ENCODE data around the gene GET4.

GET4 gene

DNA sequence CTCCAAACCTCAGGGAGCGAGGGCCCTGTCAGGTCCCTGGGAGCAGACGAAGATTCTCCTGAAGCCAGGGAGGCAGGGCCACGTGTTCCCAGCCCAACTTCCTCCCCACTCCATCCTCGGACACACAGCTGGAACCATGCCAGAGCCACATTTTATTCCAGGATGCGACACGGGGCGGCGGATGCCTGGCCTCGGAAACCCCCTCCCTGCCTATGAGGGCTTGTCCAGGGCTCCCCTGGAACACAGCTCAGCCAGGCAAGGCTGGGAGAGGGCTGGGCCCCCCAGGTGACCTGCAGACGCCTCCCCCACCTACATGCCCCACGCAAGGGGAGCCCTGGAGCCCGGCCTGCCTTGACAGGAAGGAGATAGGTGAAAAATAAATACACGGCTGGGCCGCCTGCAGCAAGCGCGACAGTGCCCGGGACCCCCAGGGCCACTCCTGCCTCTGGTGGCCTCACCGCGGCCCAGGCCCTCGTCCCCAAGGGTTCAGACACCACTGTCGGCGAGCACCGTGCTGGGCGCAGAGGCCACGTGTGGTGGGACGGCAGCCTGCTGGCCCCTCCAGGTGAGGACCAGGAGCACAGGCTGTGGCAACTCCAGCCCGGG is 21.5 kb downstream of the GET4 start:
- H3K4me2 ChIP-seq (ENCODE audit: low read length): no peak overlapping the region
- no peak overlapping the region for H2AFZ ChIP-seq
- no peak overlapping the region for H3K27ac ChIP-seq
- H3K9me3 ChIP-seq (ENCODE audit: control insufficient read depth, low read length): no peaks in the 10 kb centered on the region
- TF ChIP-seq, protein P1, sequence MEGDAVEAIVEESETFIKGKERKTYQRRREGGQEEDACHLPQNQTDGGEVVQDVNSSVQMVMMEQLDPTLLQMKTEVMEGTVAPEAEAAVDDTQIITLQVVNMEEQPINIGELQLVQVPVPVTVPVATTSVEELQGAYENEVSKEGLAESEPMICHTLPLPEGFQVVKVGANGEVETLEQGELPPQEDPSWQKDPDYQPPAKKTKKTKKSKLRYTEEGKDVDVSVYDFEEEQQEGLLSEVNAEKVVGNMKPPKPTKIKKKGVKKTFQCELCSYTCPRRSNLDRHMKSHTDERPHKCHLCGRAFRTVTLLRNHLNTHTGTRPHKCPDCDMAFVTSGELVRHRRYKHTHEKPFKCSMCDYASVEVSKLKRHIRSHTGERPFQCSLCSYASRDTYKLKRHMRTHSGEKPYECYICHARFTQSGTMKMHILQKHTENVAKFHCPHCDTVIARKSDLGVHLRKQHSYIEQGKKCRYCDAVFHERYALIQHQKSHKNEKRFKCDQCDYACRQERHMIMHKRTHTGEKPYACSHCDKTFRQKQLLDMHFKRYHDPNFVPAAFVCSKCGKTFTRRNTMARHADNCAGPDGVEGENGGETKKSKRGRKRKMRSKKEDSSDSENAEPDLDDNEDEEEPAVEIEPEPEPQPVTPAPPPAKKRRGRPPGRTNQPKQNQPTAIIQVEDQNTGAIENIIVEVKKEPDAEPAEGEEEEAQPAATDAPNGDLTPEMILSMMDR (IDR thresholded peaks at IDR 0.05): no peak
- H3K4me3 ChIP-seq (ENCODE audit: low read depth, low read length): no peak overlapping the region
- peaks cover 4% of the 10 kb centered on the region for H3K4me1 ChIP-seq
- no peak overlapping the region for H3K9ac ChIP-seq
- H3K36me3 ChIP-seq (ENCODE audit: control insufficient read depth, insufficient read depth, low read length): no peaks in the 10 kb centered on the region
- H3K79me2 ChIP-seq: no peaks in the 10 kb centered on the region
- H3K27me3 ChIP-seq (ENCODE audit: control insufficient read depth, insufficient read depth, low read length): no peaks in the 10 kb centered on the region

DNA sequence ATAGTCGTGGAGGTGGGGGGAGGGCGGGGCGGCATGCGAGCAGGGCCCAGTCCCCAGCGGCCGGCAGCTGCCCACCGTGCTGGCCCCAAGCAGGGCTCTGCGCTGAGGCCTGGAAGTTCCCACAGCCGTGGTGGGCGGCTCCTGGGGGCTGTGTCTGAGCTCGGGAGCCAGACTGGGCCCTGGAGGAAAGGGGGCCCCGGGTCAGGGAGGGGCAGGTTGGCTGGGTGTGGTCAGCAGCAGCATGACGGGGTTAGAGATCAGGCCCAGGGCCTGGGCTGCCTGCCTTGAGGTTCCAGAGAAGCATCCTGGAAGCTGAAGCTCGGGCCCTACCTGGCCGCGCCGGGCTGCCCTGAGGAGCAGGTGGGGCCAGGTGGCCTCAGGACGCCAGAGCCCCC is 22.1 kb downstream of the GET4 start:
- Histone ChIP-seq H3K9me3 (ENCODE audit: control insufficient read depth, low read length) (no peaks in the 10 kb centered on the region), H3K79me2 (no peaks in the 10 kb centered on the region), H3K9ac (no peak overlapping the region), H3K4me1 (peaks cover 4% of the 10 kb centered on the region), H3K4me2 (ENCODE audit: low read length) (no peak overlapping the region), H2AFZ (no peak overlapping the region), H3K27ac (no peak overlapping the region), H3K27me3 (ENCODE audit: control insufficient read depth, insufficient read depth, low read length) (no peaks in the 10 kb centered on the region), H3K36me3 (ENCODE audit: control insufficient read depth, insufficient read depth, low read length) (no peaks in the 10 kb centered on the region), H3K4me3 (ENCODE audit: low read depth, low read length) (no peak overlapping the region)
- TF ChIP-seq, protein P1 (IDR thresholded peaks at IDR 0.05): no peak

DNA sequence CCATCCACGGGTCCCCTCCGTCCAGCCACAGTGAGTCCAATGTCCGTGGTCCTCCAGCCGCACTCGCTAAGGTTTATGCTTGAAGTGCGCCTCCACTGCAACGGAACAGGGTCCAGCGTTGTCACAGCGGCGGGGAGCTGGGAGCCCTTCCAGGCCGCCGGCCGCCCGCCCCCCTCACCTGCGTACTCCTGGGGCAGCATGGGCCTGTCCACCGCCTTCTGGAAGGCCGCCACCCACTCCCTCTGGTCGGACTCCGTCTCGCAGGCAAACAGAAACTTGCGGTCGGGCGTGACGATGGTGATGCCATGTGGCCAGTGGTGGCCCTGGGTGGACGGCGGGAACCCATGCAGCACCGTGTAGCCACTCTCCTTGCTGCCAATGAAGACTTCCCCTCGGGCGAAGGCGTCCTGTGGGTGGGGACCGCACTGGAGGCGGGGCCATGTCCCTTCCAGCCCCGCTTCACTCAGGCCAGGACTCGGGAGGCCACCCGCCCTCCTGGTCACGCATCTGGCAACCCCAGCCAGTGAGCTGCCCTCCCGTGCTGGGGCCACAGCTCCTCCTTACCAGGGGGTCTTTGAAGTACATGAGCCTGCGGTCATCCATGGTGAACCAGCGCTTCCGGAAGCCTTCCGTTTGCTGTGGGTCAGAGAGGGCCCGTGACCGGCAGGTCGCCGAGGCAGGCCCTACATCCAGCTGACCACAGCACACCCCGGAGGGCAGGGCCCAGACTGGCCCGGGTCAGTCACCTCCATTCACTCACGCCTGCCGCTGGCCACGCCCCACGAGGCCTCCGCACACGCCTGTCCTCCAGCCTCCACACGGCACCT is 22.7 kb downstream of the GET4 start:
- TF ChIP-seq, protein P1 (IDR thresholded peaks at IDR 0.05): no peak
- Histone ChIP-seq H3K4me2 (ENCODE audit: low read length) (no peak overlapping the region), H3K27me3 (ENCODE audit: control insufficient read depth, insufficient read depth, low read length) (no peaks in the 10 kb centered on the region), H2AFZ (no peak overlapping the region), H3K9ac (no peak overlapping the region), H3K36me3 (ENCODE audit: control insufficient read depth, insufficient read depth, low read length) (no peaks in the 10 kb centered on the region), H3K79me2 (no peaks in the 10 kb centered on the region), H3K27ac (no peak overlapping the region), H3K9me3 (ENCODE audit: control insufficient read depth, low read length) (no peaks in the 10 kb centered on the region), H3K4me1 (peaks cover 4% of the 10 kb centered on the region), H3K4me3 (ENCODE audit: low read depth, low read length) (no peak overlapping the region)

DNA sequence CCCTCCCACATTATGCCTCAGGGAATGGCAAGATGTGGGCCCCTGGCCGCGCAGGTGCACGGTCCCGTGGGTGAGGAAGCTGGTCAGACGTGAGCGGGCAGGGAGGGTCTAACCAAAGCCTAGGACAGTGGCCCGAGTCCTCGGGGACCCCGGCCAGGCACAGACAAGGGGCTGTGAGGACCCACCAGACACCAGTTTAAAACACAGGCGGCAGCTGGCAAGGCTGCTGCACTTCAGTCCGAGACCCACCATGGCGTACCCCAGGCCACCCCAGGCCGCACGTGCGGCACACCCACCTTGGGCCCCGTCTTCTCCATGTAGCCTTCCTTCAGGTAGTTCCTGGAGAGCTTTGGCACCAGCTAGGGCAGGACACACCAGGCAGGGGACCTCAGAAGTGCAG is 23.5 kb downstream of the GET4 start:
- no peak overlapping the region for H3K9ac ChIP-seq
- H3K36me3 ChIP-seq (ENCODE audit: control insufficient read depth, insufficient read depth, low read length): no peaks in the 10 kb centered on the region
- TF ChIP-seq, protein P1 (IDR thresholded peaks at IDR 0.05): no peak
- no peak overlapping the region for H3K27ac ChIP-seq
- H2AFZ ChIP-seq: no peak overlapping the region
- no peak overlapping the region for H3K4me2 ChIP-seq (ENCODE audit: low read length)
- H3K27me3 ChIP-seq (ENCODE audit: control insufficient read depth, insufficient read depth, low read length): no peaks in the 10 kb centered on the region
- H3K4me1 ChIP-seq: peaks cover 4% of the 10 kb centered on the region
- H3K79me2 ChIP-seq: no peaks in the 10 kb centered on the region
- no peaks in the 10 kb centered on the region for H3K9me3 ChIP-seq (ENCODE audit: control insufficient read depth, low read length)
- no peak overlapping the region for H3K4me3 ChIP-seq (ENCODE audit: low read depth, low read length)

Data from parathyroid adenoma (tissue), 2 donors.